Left lung (tissue), 10 donors: ENCODE data around the gene NRG3. TPM values are rescaled to one million over a fixed set of nuclear protein-coding genes. Genes with fewer than 3 reads are reported as not detected.
"Not testable (repeated sequence)": the region's sequence is repeated elsewhere in the genome, so short reads cannot be mapped to it uniquely, and the experiment has no call there.

Experiments
- ATAC-seq: fragments of 200-7000 bp; cut with Tn5 transposase; one replicate; pipeline ENCODE4 v1.9.1; 2020; ENCODE audit warnings: moderate library complexity
- DNase-seq, 4 donors: peaks; one replicate each; pipeline ENCODE4 v3.0.0-alpha.2; 2013 to 2020
- H3K27ac ChIP-seq, 2 donors: fragments of 200-600 bp; sonication (generic) in 1 of 2; one replicate each; pipeline versions ENCODE4 v1.5.0 to v1.8.0; 2020 to 2021
- H3K27me3 ChIP-seq, 2 donors: fragments of 200-600 bp; sonication (generic) in 1 of 2; one replicate each; pipeline versions ENCODE4 v1.5.0 to v1.8.0; 2020 to 2021
- H3K36me3 ChIP-seq, 2 donors: fragments of 200-600 bp; sonication (generic) in 1 of 2; one replicate each; pipeline versions ENCODE4 v1.5.0 to v1.8.0; 2020 to 2021
- H3K4me1 ChIP-seq, 2 donors: fragments of 200-600 bp; one replicate each; pipeline ENCODE4 v1.8.0; 2021
- H3K4me3 ChIP-seq, 2 donors: fragments of 200-600 bp; sonication (generic) in 1 of 2; one replicate each; pipeline versions ENCODE4 v1.5.0 to v1.8.0; 2020 to 2021; ENCODE audit warnings: mild to moderate bottlenecking in 1 of 2
- H3K9me3 ChIP-seq, 2 donors: fragments of 200-600 bp; sonication (generic) in 1 of 2; one replicate each; pipeline versions ENCODE4 v1.5.0 to v1.8.0; 2020 to 2021
- intact Hi-C, 2 donors: fragments of 100-400 bp; cut with DNase I; formaldehyde crosslinking; loops; one replicate each; pipeline versions ENCODE4 v1.11.2 to v1.14.2; 2022
- polyA plus RNA-seq, 6 donors: library from polyadenylated mRNA; unstranded; fragments of 120-200 nt; gene quantifications; one replicate each; pipeline ENCODE4 v1.2.1, GENCODE V29; 2013; ENCODE audit not compliant: insufficient read length in 6 of 6
- total RNA-seq, 2 donors: library from RNA; stranded (reverse); fragmentation: NEBNext Ultra II Directional; extraction: Animal tissue kit (Norgen Biotek cat#: 25700); gene quantifications; one replicate each; pipeline ENCODE4 v1.2.1, GENCODE V29; 2021
- TF ChIP-seq, protein P1 (sequence below), 2 donors: fragments of 200-600 bp; sonication (generic) in 1 of 2; IDR thresholded peaks; one replicate each; pipeline versions ENCODE4 v1.5.0 to v1.8.0; 2021; ENCODE audit warnings: antibody characterized with exemption in 2 of 2
- donor health status: DM: no; HTN: yes; CAD: no.
- donor health status: DM: no; HTN: no; CAD: no.

NRG3 gene
- total and polyA plus RNA-seq, 8 donors: 1.0 to 1.7 (median 1.1) TPM

DNA sequence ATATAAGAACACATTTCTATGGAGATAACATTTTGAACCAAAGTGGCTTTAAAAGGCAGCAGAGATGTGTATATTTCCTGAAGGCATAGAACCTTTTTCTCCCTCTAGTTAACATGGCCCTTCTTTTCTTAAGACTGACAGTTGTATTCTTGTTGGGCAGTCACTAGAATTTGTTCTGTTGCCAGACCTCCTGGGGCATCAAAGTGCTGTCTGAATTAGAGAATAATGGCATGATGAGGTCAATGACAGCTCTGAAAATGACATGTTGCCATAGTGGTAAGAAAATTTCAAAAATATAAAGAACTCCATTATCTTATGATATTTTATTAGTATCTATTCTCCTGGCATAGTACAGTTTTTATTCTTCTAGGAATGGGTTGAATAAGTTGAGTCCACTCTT, 446.7 kb downstream of the NRG3 start:
- H3K36me3 ChIP-seq: no peaks in the 10 kb centered on the region
- DNase-seq (no peak), ATAC-seq (no peak)
- no peak overlapping the region for H3K4me3 ChIP-seq
- no peaks in the 10 kb centered on the region for H3K27me3 ChIP-seq
- intact Hi-C loops: no loop called here
- no peaks in the 10 kb centered on the region for H3K4me1 ChIP-seq
- H3K27ac ChIP-seq: no peak overlapping the region
- H3K9me3 ChIP-seq: no peaks in the 10 kb centered on the region
- TF ChIP-seq, protein P1, sequence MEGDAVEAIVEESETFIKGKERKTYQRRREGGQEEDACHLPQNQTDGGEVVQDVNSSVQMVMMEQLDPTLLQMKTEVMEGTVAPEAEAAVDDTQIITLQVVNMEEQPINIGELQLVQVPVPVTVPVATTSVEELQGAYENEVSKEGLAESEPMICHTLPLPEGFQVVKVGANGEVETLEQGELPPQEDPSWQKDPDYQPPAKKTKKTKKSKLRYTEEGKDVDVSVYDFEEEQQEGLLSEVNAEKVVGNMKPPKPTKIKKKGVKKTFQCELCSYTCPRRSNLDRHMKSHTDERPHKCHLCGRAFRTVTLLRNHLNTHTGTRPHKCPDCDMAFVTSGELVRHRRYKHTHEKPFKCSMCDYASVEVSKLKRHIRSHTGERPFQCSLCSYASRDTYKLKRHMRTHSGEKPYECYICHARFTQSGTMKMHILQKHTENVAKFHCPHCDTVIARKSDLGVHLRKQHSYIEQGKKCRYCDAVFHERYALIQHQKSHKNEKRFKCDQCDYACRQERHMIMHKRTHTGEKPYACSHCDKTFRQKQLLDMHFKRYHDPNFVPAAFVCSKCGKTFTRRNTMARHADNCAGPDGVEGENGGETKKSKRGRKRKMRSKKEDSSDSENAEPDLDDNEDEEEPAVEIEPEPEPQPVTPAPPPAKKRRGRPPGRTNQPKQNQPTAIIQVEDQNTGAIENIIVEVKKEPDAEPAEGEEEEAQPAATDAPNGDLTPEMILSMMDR (IDR thresholded peaks at IDR 0.05): no peak

DNA sequence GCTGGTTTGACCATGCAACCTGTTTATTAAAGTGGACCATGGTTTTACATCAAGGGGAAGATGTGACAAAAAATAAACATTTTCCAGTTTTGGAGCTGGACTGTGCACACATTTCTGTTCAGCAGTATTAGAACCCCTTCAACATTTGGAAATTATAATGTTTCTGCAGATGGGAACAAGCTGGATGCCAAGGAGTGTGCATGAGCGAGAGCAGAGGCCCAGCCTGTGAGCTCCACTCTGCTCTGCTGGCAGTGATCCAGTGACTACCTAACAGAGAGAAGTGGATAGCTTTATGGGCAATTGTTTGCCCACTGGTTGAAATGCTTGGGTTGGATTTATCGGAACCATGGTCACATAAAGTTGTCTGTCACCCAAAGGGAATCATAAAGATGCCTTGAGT, 456.7 kb downstream of the NRG3 start:
- DNase-seq: peak in 1 of 4 donors; percentile 16
- no peaks in the 10 kb centered on the region for H3K27me3 ChIP-seq
- no peak for ATAC-seq
- H3K4me3 ChIP-seq: no peak overlapping the region
- intact Hi-C loops: no loop called here
- H3K9me3 ChIP-seq: no peaks in the 10 kb centered on the region
- H3K4me1 ChIP-seq: no peaks in the 10 kb centered on the region
- TF ChIP-seq, protein P1 (IDR thresholded peaks at IDR 0.05): no peak
- no peaks in the 10 kb centered on the region for H3K36me3 ChIP-seq
- no peak overlapping the region for H3K27ac ChIP-seq

DNA sequence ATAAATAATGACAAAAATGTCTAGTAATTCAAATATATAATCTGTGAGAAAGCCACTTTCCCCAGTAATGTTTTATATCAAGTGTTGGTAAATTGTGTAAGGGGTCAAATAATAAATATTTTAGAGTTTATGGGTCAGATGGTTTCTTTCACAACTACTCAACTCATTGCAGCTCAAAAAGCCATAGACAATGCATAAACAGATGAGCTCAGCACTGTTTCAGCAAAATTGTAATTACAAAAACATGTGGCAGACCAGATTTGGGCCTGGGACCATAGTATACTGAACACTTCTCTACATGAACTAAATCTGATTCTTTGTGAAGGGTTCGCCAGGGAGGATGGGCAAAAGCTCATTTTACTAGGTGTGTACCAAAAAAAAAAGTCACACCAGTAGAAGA, 460.8 kb downstream of the NRG3 start:
- TF ChIP-seq, protein P1 (IDR thresholded peaks at IDR 0.05): no peak
- no peaks in the 10 kb centered on the region for H3K36me3 ChIP-seq
- peak in 2 of 4 donors; percentile 46 to 71 for DNase-seq
- H3K4me1 ChIP-seq: no peaks in the 10 kb centered on the region
- no peaks in the 10 kb centered on the region for H3K9me3 ChIP-seq
- intact Hi-C loops: no loop called here
- no peak for ATAC-seq
- H3K4me3 ChIP-seq: no peak overlapping the region
- no peaks in the 10 kb centered on the region for H3K27me3 ChIP-seq
- no peak overlapping the region for H3K27ac ChIP-seq

DNA sequence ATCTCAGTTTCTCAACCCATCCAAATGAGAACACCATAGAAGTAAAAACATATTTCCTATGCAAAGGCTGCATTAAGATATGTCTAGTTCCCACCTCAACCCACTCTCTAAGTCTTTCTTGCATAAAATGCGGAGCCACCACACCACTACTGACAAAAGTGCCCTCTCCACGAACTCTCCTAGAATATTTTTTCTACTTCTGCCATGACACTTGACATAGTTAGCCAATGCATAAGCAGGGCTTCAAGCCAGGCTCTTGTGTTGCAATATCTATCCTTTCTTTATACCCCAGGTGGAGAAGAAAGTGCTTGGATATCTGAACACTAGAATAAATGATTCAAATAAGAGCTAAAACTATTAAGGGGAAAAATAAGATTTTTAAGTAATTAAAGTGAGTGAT, 465.2 kb downstream of the NRG3 start:
- no peaks in the 10 kb centered on the region for H3K9me3 ChIP-seq
- H3K36me3 ChIP-seq: no peaks in the 10 kb centered on the region
- no peaks in the 10 kb centered on the region for H3K4me1 ChIP-seq
- ATAC-seq (peak; percentile 89), DNase-seq (no peak)
- intact Hi-C loops: no loop called here
- H3K27ac ChIP-seq: no peak overlapping the region
- H3K27me3 ChIP-seq: no peaks in the 10 kb centered on the region
- H3K4me3 ChIP-seq: no peak overlapping the region
- TF ChIP-seq, protein P1 (IDR thresholded peaks at IDR 0.05): no peak

DNA sequence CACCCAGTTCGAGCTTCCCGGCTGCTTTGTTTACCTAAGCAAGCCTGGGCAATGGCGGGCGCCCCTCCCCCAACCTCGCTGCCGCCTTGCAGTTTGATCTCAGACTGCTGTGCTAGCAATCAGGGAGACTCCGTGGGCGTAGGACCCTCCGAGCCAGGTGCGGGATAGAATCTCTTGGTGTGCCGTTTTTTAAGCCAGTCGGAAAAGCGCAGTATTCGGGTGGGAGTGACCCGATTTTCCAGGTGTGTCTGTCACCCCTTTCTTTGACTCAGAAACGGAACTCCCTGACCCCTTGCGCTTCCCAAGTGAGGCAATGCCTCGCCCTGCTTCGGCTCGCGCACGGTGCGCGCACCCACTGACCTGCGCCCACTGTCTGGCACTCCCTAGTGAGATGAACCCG, 474.6 kb downstream of the NRG3 start:
- H3K4me3 ChIP-seq, ATAC-seq, H3K4me1 ChIP-seq, H3K27ac ChIP-seq, intact Hi-C loops, H3K27me3 ChIP-seq, H3K9me3 ChIP-seq, DNase-seq, H3K36me3 ChIP-seq: not testable (repeated sequence)

DNA sequence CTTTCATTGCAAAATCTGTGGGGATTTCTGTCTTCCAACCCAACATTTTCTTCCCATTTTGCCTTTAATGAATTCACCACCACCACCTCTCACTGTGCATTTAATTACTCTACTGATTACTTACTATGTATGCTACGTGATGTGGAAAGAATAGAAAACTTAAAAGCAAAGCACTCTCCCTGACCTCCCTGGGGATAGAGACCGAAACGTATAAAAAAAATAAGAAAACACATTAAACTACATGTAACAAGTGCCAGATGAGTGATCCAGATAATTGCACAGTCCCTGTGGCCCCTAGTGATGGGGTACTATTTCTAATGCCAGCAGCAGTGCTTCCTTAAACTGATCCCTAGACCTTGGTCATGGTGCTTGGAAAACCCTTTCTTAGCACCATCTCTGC, 478.4 kb downstream of the NRG3 start:
- intact Hi-C loops: no loop called here
- ATAC-seq: no peak
- H3K9me3 ChIP-seq: peaks cover 0 to 3% of the 10 kb centered on the region in 2 donors

More for the DNA sequence above, 478.4 kb downstream of the NRG3 start:
- TF ChIP-seq, protein P1 (IDR thresholded peaks at IDR 0.05): no peak
- no peak for DNase-seq
- no peaks in the 10 kb centered on the region for H3K4me1 ChIP-seq
- no peaks in the 10 kb centered on the region for H3K27me3 ChIP-seq
- no peak overlapping the region for H3K4me3 ChIP-seq
- H3K36me3 ChIP-seq: no peaks in the 10 kb centered on the region
- no peak overlapping the region for H3K27ac ChIP-seq
